K562 (cell line): ENCODE measurements around the gene TJAP1. TPM values are rescaled to one million over a fixed set of nuclear protein-coding genes. Genes with fewer than 3 reads are reported as not detected.

Experiments used
- ATAC-seq: fragments of 200-7000 bp; cut with Tn5 transposase; 3 replicates; pipeline ENCODE4 v1.9.1; 2020; ENCODE audit warnings: moderate library complexity
- BruUV-seq: library from RNA; stranded (reverse); fragments of 400-500 nt; replicated peaks from 2 replicates; lab custom pipeline; 2021; lab: Mats Ljungman, UMichigan
- CTCF ChIA-PET: fragments of 300-600 bp; formaldehyde crosslinking; extraction: SDS; loops from one replicate; lab custom pipeline; 2021; ENCODE audit warnings: low intra/inter-chr PET ratio; lab: Yijun Ruan, JAX
- POLR2A ChIA-PET: fragments of 300-600, 350-650 bp; sonication (Branson Sonifier 250); formaldehyde crosslinking; extraction: SDS; loops from one replicate; lab custom pipeline; 2021; ENCODE audit warnings: antibody characterized with exemption, inconsistent platforms; lab: Yijun Ruan, JAX
- DNase-seq, 4 experiments: peaks; one replicate each; pipeline versions ENCODE4 v3.0.0 to v3.0.0-alpha.2; 2011 to 2018; ENCODE audit warnings: low spot score in 3 of 4, mixed read lengths in 3 of 4; ENCODE audit errors: extremely low read depth in 1 of 4
- FAIRE-seq: peaks from 2 replicates; lab custom pipeline; 2011; peaks lifted over from hg19 to GRCh38; lab: Jason Lieb, UNC
- H2AFZ ChIP-seq: 2 replicates; pipeline ENCODE4 v1.6.0; 2011; ENCODE audit warnings: low read depth, low read length, control low read depth, inconsistent platforms
- H3K27ac ChIP-seq: fragments of 200-600 bp; 3 replicates; pipeline ENCODE4 v1.8.0; 2011; ENCODE audit warnings: low read depth, mild to moderate bottlenecking, control low read depth, inconsistent platforms, low read length, moderate library complexity, mixed read lengths; ENCODE audit errors: extremely low read depth
- H3K27me3 ChIP-seq, 2 experiments: fragments of 300-600 bp in 1 of 2; 2 replicates in 1 of 2; 3 replicates in 1 of 2; pipeline versions ENCODE4 v1.6.0 to v1.8.0; 2011; ENCODE audit warnings: inconsistent platforms in 2 of 2, low read length in 2 of 2, mild to moderate bottlenecking in 1 of 2, mixed read lengths in 1 of 2, moderate library complexity in 1 of 2; ENCODE audit not compliant: control insufficient read depth in 2 of 2, insufficient read depth in 2 of 2
- H3K36me3 ChIP-seq: fragments of 300-600 bp; 3 replicates; pipeline ENCODE4 v1.8.0; 2011; ENCODE audit warnings: mild to moderate bottlenecking, low read length, inconsistent platforms; ENCODE audit not compliant: control insufficient read depth, insufficient read depth
- H3K4me1 ChIP-seq, 2 experiments: fragments of 200-600 bp in 1 of 2; replicated peaks in 1 of 2; 2 replicates in 1 of 2; 3 replicates in 1 of 2; pipeline versions ENCODE4 v1.5.1 to v1.8.0; 2011; ENCODE audit warnings: inconsistent platforms in 2 of 2, low read length in 2 of 2, mild to moderate bottlenecking in 1 of 2, mixed read lengths in 1 of 2, moderate library complexity in 1 of 2; ENCODE audit not compliant: control insufficient read depth in 2 of 2, insufficient read depth in 2 of 2
- H3K4me2 ChIP-seq: 2 replicates; pipeline ENCODE4 v1.6.1; 2011; ENCODE audit warnings: low read length, control low read depth, inconsistent platforms, mixed read lengths; ENCODE audit not compliant: insufficient read depth
- H3K4me3 ChIP-seq: fragments of 200-600 bp; sonication (generic), shearing (Covaris generic); 2 replicates; pipeline ENCODE4 v1.5.1; 2016; ENCODE audit warnings: control low read depth, inconsistent platforms
- H3K79me2 ChIP-seq: fragments of 200-600 bp; 3 replicates; pipeline ENCODE4 v1.8.0; 2011; ENCODE audit warnings: low read length, inconsistent platforms; ENCODE audit not compliant: control insufficient read depth, insufficient read depth
- H3K9ac ChIP-seq, 2 experiments: 2 replicates each; pipeline versions ENCODE4 v1.6.0 to v1.6.1; 2011; ENCODE audit warnings: low read depth in 2 of 2, low read length in 2 of 2, control low read depth in 1 of 2, inconsistent platforms in 1 of 2, mild to moderate bottlenecking in 1 of 2, mixed read lengths in 1 of 2; ENCODE audit not compliant: insufficient read depth in 1 of 2
- H3K9me1 ChIP-seq: one replicate; pipeline ENCODE4 v1.6.0; 2011; ENCODE audit warnings: inconsistent platforms, mild to moderate bottlenecking, low read length, moderate library complexity; ENCODE audit not compliant: control insufficient read depth, insufficient read depth
- H3K9me3 ChIP-seq: replicated peaks from 2 replicates; pipeline ENCODE4 v1.5.1; 2011; ENCODE audit warnings: low read depth, low read length, inconsistent platforms; ENCODE audit not compliant: control insufficient read depth, insufficient read depth
- H4K20me1 ChIP-seq: replicated peaks from 2 replicates; pipeline ENCODE4 v1.6.1; 2011; ENCODE audit warnings: low read length, inconsistent platforms, mixed read lengths; ENCODE audit not compliant: control insufficient read depth, insufficient read depth
- ATF7 ChIP-seq: fragments of 450-650 bp; IDR thresholded peaks from 2 replicates; pipeline ENCODE4 v1.7.1; 2014; ENCODE audit warnings: mild to moderate bottlenecking, moderate library complexity
- ELK3 ChIP-seq: fragments of 450-650 bp; formaldehyde crosslinking; IDR thresholded peaks from 2 replicates; pipeline ENCODE4 v1.4.0; 2020; ENCODE audit warnings: mild to moderate bottlenecking
- HOMEZ ChIP-seq: fragments of 250-450 bp; sonication (Bioruptor Pico); IDR thresholded peaks from 2 replicates; pipeline ENCODE4 v1.4.0; 2020; ENCODE audit warnings: mild to moderate bottlenecking, moderate library complexity
- RBFOX2 ChIP-seq: fragments of 200-400 bp; formaldehyde crosslinking; IDR thresholded peaks from 2 replicates; pipeline ENCODE4 v1.6.1; 2017; ENCODE audit warnings: low read depth, mild to moderate bottlenecking, low read length, moderate library complexity
- ZBTB1 ChIP-seq: sonication (generic); formaldehyde crosslinking; IDR thresholded peaks from 2 replicates; pipeline ENCODE4 v1.8.1; 2023; ENCODE audit warnings: missing genetic modification reagents, low read depth, mild to moderate bottlenecking, borderline replicate concordance
- ZNF551 ChIP-seq: fragments of 250-450 bp; sonication (Bioruptor Pico); IDR thresholded peaks from 2 replicates; pipeline ENCODE4 v1.5.0; 2021; ENCODE audit warnings: mild to moderate bottlenecking, moderate library complexity
- WGBS: fragments of 100-300 bp; shearing (Covaris generic); methylation state at CpG from one replicate; pipeline ENCODE4 v1.1.6; 2016; ENCODE audit warnings: low coverage, mixed read lengths; ENCODE audit not compliant: insufficient coverage; ENCODE audit errors: missing lambda C conversion rate; 5-methylcytosine and 5-hydroxymethylcytosine counted together
- in situ Hi-C: fragments of 300-500 bp; cut with MboI; formaldehyde crosslinking; loops from 4 replicates; pipeline ENCODE4 v1.15.0; 2018; ENCODE audit warnings: inconsistent platforms, mixed read lengths
- intact Hi-C: fragments of 100-400 bp; cut with micrococcal nuclease; formaldehyde crosslinking; loops from 2 replicates; pipeline ENCODE4 v1.14.2; 2022
- polyA plus RNA-seq, 8 experiments: library from polyadenylated mRNA; depleted of rRNA in 4 of 8; stranded (reverse) in 5 of 8; unstranded in 3 of 8; fragments of >200 nt; fragmentation: Nextera tagmentation in 2 of 8; fragmentation: Illumina TruSeq in 1 of 8; extraction: Ambion mirVana in 2 of 8; extraction: Trizol in 1 of 8; gene quantifications; 2 replicates each; pipeline versions ENCODE4 v1.2.1 to v1.2.3, GENCODE V29; 2011 to 2014; ENCODE audit warnings: inconsistent platforms in 1 of 8, missing spikeins in 1 of 8
- total RNA-seq, 7 experiments: library from RNA; depleted of rRNA in 6 of 7; stranded (reverse); fragments of >200 nt in 6 of 7; fragmentation: Illumina TruSeq in 2 of 7; extraction: Trizol in 2 of 7; gene quantifications; 2 replicates each; pipeline versions ENCODE4 v1.2.1 to v1.2.3, GENCODE V29; 2011 to 2021; ENCODE audit warnings: low replicate concordance in 1 of 7

Gene TJAP1
- total and polyA plus RNA-seq, 9 of the 15 experiments (the other 6 are each of a cell fraction or from before 2014, with no cell fraction given): 0.06 to 35.8 (median 16.2) TPM

GRCh38 chr6:43432009-43432945 lies 45.1 kb upstream of the TJAP1 start:
- H3K9ac ChIP-seq: peak overlapping the region in 1 of 2 experiments; percentile 39; a peak in 2 of 4 replicates

More at GRCh38 chr6:43432009-43432945, 45.1 kb upstream of the TJAP1 start:
- Histone ChIP-seq H4K20me1 (peaks cover 3% of the 10 kb centered on the region; the same call in 1 of the 2 replicates), H3K27ac (no peak overlapping the region), H3K9me1 (no peaks in the 10 kb centered on the region), H3K9me3 (no peaks in the 10 kb centered on the region), H3K4me2 (no peak overlapping the region), H3K4me1 (peaks cover 14 to 15% of the 10 kb centered on the region in 2 experiments), H2AFZ (no peak overlapping the region), H3K36me3 (peaks cover 15% of the 10 kb centered on the region; the same call in 1 of the 3 replicates), H3K27me3 (no peaks in the 10 kb centered on the region), H3K79me2 (peaks cover 14% of the 10 kb centered on the region), H3K4me3 (no peak overlapping the region)
- TF ChIP-seq ZBTB1 (CRISPR knock-in tag) (0 out of 2 replicates have a peak, but pooled peaks have one; percentile 30), RBFOX2 (peak; percentile 40; the same call in 1 of the 2 replicates), HOMEZ (CRISPR knock-in tag) (no peak), ELK3 (no peak), ATF7 (no peak), ZNF551 (CRISPR knock-in tag) (no peak)
- FAIRE-seq: no peak
- no peak for ATAC-seq
- intact Hi-C loops: no loop called here
- WGBS: 87% methylated on average over 19 of the region's 19 CpGs
- DNase-seq: no peak
- ChIA-PET POLR2A (interaction anchor here (0.6 to 3.1 kb wide), 6 partner anchors 12 to 813 kb away, joined by 3 to 16 read pairs (median 3); no protein-coding TSS in a partner anchor), CTCF (no interaction called here)
- BruUV-seq: no TSS peak
- in situ Hi-C loops: no loop called here
